ENCODE results near the gene SSR2.

SSR2 gene

GRCh38 chr1:156020293-156021092 lies at the start of gene SSR2:
SSR2 (minus strand) TSS chr1:156020951; CDS start chr1:156020167, 784 bp downstream.
- DNase-seq = peak; percentile 95

- DNase-seq = peak; percentile 80
Observed at GRCh38 chr1:156070548-156070947, 49.8 kb upstream of the SSR2 start.

- DNase-seq = no peak
Observed at GRCh38 chr1:156069490-156070455, 49.0 kb upstream of the SSR2 start.

GRCh38 chr1:156067262-156067661 lies 46.5 kb upstream of the SSR2 start:
- DNase-seq = no peak

GRCh38 chr1:156065871-156066270 lies 45.1 kb upstream of the SSR2 start:
- DNase-seq = no peak

GRCh38 chr1:156065212-156065611 lies 44.5 kb upstream of the SSR2 start:
- DNase-seq = no peak

- DNase-seq = no peak
Observed at GRCh38 chr1:156064615-156065014, 43.9 kb upstream of the SSR2 start.

- no peak for DNase-seq
Observed at GRCh38 chr1:156063997-156064285, 43.2 kb upstream of the SSR2 start.

- DNase-seq = no peak
Observed at GRCh38 chr1:156062189-156062588, 41.4 kb upstream of the SSR2 start.

- peak; percentile 43 for DNase-seq
Observed at GRCh38 chr1:156060937-156061636, 40.3 kb upstream of the SSR2 start, which contains the start of gene RAB25. RAB25 (plus strand) TSS chr1:156061160; CDS start chr1:156061401, 241 bp downstream.

GRCh38 chr1:156056326-156056849 lies 35.6 kb upstream of the SSR2 start:
- no peak for DNase-seq

GRCh38 chr1:156055281-156056048 lies 34.7 kb upstream of the SSR2 start:
- no peak for DNase-seq

- peak; percentile 97 for DNase-seq
Observed at GRCh38 chr1:156054500-156055280, 33.9 kb upstream of the SSR2 start, which contains the start of gene LAMTOR2. LAMTOR2 (plus strand) TSS chr1:156054782; CDS start chr1:156054890, 108 bp downstream.

GRCh38 chr1:156053768-156054499 lies 33.2 kb upstream of the SSR2 start, which contains the start of gene UBQLN4:
UBQLN4 (minus strand) TSS chr1:156053798; CDS start chr1:156053701, 97 bp downstream.
- peak; percentile 82 for DNase-seq

- DNase-seq = peak; percentile 39
Observed at GRCh38 chr1:156052862-156053767, 32.4 kb upstream of the SSR2 start.

GRCh38 chr1:156051011-156051725 lies 30.4 kb upstream of the SSR2 start:
- DNase-seq = no peak

- no peak for DNase-seq
Observed at GRCh38 chr1:156050376-156050775, 29.6 kb upstream of the SSR2 start.

GRCh38 chr1:156048663-156049258 lies 28.0 kb upstream of the SSR2 start:
- no peak for DNase-seq

Measured in NCI-H1105 treated with DMSO at 0.1 percent for 48 hours (cell line).